NOMO-1 (cell line): ENCODE results near the gene SPTLC3.

ENCODE experiments used
- DNase-seq, 2 experiments: peaks; one replicate each; lab custom pipeline; 2025; ENCODE audit not compliant: unreplicated experiment in 2 of 2; lab: John Stamatoyannopoulos, UW

The SPTLC3 gene

DNA sequence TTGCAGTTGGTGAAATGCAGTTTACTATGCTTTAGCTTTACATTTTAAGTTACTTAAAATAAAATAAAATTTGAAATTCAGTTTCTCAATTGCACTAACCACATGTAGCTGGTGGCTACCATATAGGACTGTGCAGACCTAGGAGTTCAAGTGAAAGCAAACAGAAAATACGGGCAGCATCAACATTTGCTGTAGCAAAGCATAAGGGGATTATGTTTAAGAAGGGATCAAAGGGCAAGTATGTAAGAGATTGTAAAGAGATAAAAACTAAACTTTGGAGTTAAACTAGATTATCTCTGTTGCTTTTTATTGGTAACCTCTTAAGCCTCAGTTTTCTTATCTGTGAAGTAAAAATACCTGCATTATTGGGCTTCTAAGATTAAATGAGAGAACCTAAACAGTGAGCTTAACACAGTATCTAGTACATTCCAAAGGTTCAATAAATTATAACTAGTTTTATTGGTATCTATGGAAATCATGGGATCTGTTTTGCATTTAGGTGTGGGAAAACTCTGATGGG lies 81.2 kb downstream of the SPTLC3 start:
- DNase-seq = no peak

DNA sequence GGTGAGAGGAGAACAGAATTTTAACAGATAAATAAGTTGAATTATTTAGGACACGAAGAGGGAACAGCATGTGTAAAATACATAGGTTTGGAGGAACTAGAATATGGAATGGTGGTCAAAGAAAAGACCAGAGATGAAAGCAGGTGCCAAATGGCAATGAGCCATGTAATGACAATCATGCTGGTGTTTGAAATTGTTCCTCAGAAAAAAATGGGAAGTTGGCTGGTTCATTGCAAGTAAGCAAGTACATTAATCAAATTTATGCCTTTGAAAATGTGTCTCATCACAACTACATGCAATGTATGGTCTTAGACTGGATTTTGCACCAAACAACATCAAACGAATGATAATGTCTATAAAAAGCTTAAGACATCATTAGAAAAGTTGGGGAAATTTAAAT lies 83.3 kb downstream of the SPTLC3 start:
- no peak for DNase-seq

DNA sequence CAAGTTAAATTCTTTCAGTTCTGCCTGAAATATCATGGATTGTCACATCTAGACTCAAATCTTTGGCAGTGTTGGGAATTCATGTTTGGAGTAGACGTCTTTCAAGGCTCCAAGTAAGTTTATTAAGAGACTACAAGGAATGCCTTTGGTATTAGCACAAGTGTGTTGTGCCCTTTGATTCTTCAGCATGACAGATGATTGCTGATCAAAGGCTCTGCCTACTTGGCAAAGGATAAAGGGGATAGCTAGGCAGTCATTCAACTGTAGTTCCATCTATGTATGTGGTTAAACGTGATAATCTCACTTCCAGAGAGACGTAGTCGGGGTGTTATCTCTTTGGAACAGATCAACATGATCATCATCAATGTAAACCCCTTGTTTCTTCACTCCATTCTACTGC lies 86.2 kb downstream of the SPTLC3 start:
- no peak for DNase-seq

DNA sequence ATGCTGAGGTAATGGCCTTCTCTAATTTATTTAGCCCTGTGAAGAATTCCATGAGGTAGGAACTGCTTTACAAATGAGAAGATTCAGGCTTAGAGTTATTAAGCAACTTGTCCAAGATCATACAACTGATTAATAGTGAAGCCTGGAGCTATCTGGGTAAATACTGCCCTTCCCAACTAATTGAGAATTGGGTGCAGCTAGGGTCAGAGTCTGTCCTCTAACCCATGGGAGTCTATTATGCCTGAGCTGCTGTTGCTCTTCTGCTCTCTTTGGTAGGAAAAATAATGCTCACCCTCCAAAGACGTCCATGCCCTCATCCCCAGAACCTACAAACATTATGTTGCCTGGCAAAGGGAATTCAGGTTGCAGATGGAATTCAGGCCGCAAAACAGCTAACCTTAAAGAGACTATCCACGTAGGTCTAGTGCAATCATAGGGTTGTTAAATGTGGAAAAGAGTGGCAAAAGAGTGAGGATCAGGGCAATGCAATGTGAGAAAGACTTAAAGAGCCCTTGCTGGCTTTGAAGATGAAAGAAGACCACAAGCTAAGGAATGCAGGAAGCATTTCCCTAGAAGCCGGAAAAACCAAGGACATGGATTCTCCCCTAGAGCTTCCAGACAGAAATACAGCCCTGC lies 90.1 kb downstream of the SPTLC3 start:
- DNase-seq = no peak

DNA sequence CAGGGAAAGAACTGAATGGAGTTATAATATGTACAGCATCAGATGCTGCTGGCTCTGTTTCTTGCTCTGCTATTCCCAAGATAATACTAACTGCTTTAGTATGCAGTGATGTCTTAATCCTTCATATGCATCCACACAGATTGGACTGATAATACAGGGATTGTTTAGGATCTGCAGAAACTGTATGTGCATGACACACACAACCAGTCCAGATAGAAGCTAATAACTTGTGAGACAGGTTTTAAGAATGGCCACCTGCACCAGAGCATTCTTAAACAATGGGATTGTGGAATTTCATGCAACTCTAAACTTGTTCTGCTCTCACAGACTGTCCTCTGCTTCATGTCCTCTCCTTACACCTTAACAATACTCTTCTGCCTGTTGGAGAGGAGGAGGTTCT lies 90.9 kb downstream of the SPTLC3 start:
- no peak for DNase-seq

DNA sequence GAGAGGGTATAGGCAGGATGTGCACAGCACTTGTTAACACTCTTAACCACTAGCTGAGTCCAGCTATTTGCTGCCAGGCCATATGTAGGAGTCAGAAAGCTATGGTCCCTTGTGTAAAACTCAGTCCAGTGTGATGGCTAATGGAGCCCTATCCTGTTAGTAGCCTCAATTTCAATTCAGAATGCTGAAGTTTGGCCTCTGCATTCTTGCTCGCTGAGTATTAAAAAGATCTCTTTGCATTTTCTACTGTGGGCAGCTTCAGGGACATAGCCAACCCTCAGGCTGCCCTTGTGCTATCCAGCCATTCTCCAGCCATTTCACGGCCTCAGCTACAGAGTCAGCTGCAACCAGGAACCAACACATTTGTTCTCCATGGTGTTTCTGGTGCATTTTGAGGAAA lies 92.5 kb downstream of the SPTLC3 start:
- no peak for DNase-seq

DNA sequence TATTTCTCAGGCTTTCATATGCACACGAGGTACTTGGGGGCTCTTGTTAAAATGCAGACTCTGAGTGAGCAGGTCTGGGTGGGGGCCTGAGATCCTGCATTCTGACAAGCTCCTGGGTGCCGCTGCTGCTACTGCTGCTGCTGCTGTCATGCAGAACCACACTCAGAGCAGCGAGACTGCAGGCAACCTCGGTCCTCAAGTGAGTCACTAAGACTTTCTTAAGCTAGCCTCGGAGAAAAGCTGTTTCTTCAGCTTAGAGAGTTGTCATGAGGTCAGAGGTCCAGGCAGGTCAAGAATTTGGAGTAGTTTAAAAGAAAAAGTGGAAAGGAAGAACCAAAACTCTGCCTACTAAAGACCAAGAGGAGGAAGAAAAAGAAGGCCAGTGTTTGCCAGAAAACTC lies 92.9 kb downstream of the SPTLC3 start:
- DNase-seq = no peak

DNA sequence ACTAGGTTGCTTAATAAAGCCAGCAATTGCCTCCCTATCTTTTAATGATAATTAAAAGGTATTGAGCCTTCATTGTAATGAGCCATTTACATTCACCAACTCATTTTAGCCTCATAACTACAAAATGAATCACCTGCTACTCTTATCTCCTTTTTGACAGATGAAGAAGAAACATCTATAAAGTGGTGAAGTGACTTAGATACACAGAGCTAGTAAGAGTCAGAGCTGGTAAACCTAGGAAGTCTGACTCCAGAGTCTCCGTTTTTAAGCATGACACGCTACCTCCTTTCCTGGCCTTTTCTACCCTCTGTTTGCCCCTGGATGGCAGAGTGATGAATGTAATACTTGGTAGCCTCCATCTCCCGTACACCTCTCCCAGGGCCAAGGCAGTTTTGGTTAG lies 93.5 kb downstream of the SPTLC3 start:
- no peak for DNase-seq

DNA sequence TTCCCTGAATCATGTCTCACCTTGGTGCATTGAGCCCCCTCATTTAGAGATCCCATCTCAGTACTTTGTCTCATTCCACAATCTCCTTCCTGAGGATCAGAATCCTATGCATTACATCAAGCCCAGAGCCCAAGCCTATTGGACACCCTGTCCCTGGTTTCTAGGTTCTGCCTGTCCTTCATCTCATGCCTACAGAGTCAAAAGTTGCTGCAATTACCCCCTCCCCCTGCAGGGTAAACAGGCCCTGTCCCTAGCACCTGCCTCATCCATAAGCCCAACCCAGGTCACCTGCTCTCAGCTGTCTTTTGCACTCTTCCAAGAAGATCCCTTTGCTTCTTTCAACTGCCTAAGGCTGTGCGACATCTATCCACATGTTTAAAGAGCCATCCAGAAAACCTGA lies 93.9 kb downstream of the SPTLC3 start:
- no peak for DNase-seq

DNA sequence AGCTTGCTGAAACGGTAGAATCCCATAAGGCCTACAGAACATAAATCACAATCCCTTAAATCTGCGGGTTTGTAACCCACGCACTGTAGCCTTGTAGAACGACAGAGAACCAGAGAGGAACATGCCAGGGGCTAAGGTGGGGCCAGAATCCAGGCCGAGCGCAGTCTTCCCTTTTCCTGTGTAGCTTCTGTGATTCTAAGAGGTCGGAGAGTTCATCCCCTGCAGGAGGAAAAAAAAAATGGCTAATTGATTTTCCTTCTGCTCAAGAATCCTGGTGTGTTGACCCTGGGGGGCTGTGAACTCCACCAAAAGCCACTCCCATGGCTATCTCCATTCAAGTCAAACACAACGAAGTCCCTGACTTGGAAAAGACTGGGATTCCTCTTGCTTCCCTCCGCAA lies 96.3 kb downstream of the SPTLC3 start:
- no peak for DNase-seq

DNA sequence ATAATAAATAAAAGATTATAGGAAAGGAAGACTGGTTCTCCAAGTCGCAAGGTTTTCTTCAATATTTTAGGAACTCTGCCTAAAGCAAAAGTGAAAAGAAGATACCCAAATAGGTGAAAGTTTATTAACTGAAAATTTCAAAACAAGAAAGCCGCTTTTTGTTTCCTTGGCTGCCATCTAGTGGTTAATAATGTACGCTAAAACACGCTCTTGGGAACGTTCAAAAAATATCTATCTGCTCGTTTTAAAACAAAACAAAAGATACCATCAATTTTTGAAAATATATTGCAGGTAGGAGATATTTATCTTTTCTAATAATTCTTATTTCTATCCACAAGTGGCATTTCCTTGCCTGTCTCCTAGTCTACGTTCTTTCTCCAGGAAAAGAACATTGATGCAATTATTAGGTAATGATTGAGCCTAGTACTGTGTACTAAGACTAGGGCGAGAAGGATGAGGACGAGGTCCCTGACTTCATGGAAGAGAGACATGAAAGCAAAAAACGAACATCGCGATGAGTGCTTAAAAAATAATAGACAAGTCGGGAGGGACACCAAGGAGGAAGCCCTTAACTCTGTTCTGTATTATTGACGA lies 97.2 kb downstream of the SPTLC3 start:
- peak in 1 of 2 experiments; percentile 32 for DNase-seq

DNA sequence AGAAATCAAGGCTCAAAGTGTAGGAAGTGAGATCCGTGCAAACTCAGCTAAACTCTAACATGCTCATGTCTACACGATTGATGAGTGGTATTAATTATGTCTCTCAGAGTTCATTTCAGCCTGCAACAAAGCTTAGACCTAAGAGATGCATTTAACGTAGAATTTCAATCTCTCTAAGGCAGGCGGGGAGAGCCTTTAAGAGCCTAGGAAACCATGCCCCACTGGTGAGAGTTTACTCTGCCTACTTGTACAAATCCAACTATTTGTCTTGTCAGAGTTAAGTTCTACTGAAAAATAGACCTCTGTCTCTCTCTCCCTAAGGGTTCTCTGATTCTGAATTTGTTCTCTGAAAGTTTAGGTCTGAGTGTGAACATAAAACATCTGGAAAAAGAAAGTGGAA lies 100.9 kb downstream of the SPTLC3 start:
- DNase-seq = no peak

DNA sequence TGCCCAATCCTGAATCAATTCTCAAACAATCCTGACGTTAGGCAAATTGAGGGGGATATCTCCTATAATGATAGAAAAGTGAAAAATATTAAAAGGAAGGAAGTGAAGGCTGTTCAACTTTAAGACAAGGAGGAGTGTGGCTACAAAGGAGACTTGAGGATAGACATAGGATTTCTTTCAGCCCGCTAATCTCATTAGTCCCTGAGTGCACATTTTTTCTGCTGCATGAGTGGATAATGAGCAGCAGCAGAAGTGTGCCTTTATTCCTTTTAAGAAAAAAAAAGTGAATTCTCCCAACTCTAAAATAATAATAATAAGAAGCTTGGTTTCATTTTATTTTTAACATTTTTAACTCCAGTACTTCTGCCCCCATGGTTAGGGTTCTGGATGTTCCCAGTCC lies 102.0 kb downstream of the SPTLC3 start:
- DNase-seq = no peak

DNA sequence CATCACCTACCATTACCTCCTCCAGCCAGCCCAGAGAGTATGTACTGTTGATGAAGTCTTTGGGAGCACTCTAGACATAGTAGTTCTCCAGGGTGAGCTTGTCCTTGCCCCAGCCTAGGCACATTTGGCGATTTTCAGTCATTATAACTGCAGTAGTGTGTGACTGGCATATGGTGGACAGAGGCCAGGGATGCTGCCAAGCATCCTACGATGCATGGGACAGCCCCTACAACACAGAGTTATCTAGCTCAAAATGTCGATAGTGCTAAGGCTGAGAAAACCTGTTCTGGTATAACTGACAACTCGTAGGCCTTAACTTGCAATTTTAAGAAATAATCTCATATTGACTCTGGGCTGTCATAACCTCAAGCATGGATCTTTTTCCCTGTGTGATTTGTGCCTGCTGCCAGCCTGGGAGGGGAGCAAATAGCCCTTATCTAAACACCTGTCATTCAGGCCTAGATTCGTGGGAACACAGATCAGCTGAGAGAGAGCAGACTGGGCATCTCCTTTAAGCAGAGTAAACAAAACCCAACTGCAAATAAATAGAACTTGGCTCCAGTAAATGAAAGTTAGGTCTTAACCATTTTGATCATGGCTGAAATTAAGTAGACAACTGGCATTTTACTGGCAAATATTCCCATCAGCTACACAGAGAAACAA lies 102.6 kb downstream of the SPTLC3 start:
- DNase-seq = no peak

DNA sequence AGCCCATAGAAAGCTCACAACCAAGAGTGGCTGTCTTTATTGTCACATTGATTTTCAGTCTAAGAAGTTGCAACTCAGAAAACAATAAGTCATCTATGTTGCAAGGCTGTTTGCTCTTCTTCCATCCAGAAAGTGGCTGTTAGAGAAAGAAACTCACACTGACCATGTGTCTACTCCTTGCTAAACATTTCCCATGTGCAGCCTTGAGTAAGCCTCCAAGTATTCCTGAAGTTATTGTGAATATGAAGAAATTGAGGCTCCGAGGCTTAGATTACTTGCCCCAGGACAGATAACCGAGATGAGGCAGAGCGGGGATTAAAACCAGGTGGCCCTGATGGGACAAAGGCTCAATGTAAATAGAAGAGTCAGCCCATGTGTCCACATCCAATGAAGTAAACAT lies 105.0 kb downstream of the SPTLC3 start:
- DNase-seq = no peak

DNA sequence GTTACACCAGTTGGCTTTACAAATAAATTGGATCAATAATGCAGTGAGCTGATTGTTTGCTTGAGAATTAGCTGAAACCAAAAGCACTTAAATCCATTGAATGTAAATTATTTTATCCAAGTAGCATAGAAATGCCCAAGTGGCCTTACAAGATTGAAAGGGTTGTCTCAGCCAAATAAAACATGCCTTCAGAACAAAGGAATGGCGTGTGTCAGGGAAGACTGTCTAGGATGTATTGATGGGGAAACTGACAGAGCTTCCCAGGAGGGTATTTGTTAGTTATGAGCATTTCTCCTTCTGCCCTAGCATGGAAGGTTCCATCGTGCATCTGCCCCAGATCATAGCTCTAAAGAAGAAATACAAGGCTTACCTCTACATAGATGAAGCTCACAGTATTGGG lies 108.4 kb downstream of the SPTLC3 start:
- no peak for DNase-seq

DNA sequence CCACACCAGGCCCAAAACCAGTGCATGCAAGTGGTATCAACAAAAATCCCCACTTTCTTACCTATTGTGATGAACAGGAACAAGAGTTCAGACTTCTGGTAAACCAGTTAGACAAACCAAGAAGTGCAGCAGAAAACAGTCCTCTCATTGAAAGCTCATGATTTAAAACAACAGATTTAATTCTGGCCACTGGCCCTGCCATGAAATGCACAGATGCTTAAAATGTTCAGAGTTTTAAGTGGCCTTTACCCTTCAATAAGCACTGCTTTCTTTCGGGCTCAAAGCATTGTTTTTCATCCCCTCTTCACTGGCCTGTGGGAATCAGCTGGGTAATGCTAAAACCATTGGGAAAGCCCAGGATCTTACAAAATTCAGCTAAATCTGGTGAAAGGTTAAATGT lies 109.9 kb downstream of the SPTLC3 start:
- DNase-seq = no peak

DNA sequence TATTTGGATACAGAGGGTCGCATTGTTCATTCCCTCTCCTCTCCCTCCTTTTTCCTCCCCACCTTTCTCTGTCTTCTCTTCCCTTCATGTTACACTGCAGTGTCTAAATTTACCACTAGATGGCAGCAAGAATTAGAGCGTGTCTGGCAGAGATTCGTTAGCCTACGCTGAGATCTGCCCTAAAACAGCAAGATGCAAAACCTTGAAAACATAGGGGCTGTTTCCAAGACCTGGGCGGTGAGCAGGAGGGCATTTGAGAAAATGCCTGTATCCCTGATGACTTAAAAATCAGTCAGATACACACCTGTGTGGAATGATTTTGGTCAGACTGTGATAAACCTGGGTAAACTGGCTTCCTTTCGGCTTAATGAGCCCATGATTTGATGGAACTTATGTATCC lies 110.8 kb downstream of the SPTLC3 start:
- peak; percentile 7 to 31 for DNase-seq

DNA sequence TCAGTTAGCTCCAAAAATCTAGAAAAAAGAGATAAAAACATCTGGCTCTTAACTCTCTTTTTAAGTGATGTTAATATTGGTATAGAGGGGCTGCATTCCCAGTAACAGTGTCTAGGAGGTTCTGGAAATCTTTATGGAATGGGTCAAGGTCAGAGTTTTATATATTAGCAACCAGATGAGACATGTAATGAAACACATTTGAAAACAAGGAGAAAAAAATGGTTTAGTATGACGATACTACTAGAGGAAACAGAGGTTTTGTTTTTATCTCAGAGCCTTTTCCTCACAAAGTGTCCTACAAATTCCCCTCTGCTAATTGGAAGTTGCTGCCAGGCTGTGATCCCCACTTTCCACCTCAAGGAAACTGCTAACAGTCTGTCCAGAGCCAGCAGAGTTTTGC lies 111.7 kb downstream of the SPTLC3 start:
- DNase-seq = no peak

DNA sequence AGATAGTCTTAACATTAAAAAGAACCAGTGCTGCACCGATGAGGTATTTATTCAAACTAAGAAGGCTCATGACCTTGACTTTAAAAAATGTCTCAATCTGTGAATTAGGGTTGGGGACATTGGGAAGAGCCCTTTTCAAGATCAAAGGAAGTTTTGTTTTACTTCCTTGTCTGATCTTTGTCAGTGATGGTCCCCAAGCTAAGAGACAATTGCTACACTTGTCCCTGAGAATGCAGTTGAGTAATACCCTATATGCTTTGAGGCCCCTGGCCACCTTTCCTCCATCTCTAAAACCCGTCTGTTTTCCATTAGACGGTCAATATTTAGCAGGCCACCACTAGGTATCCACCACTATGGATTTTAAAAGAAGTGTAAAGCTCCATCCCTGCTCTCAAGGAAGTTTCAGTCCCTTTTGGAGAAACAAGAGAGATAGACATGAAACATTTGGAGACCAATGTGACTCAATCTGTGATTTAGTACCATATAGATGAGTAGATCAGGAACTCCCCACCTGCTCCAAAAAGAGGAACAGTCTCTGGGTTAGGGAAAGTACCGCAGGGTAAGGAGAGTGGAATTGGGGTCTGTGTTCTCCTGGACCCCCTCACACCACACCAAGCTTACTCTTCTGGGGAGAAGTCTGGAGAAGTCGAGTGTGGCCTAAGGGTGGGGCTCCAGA lies 113.2 kb downstream of the SPTLC3 start:
- no peak for DNase-seq

DNA sequence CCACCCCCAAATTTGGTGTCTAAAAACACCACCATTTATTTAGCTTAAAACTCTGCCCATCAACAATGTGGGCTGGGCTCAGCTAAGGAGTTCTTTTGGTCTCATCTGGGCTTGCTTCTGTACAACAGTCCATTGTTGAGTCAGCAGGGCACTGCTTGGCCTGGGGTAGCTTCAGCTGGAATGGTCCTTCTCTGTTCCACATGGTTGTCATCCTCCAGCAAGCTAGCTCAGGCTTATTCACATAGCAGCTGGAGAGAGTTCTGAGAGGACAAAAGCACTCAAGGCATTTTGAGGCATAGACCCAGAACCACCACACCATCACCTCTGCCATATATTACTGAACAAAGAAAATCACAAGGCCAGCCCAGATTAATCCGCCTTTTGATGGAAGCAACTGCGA lies 116.7 kb downstream of the SPTLC3 start:
- DNase-seq = no peak

DNA sequence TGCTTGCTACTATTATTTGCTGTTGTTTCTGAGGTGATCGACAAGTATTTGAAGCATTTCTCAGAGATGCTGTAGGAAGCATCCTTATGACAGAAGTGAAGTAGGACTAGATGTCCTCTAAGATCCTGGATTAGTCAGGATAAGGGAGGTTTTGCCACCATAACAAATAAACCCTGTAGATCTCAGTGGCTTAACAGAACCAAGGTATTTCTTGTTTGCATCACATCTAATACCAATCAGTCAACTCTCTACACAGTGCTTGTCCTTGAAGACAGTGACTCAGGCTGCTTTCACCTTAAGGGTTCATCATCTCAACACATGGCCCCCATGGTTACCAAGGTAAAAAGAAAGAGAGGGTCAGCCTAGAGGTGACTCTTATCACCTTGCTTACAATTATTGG lies 119.4 kb downstream of the SPTLC3 start:
- DNase-seq = no peak
